ENCODE results near the gene TM4SF18.

DNA sequence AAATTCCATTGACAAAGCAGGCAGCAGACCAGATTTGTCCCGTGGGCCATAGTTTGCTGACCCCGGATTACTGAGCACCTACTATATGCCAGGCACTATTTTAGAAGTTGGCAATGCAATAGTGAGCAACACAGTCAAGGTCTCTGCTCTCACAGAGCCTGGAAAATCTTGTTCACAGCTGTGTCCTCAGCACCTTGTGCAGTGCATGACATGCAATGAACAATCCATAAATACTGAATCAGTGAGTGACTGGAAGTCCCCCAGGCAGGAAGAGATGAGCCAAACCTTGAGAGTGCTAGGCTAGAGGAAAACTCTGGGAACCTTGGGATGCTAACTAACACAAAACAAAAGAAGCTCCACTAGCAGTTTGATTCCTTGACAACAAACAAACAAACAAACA, 29.6 kb upstream of the TM4SF18 start:
- TF ChIP-seq CTCF (conservative IDR thresholded peaks at IDR 0.05) (no peak), EZH2 (IDR thresholded peaks at IDR 0.05; ENCODE audit: low read depth) (no peak)

Data from PC-9 (cell line).